ENCODE measurements around the gene SRGN.

Gene SRGN

GRCh38 chr10:69100136-69100872 is 12.4 kb downstream of the SRGN start:
- peaks cover 2% of the 10 kb centered on the region; the same call in 1 of the 2 replicates for H3K36me3 ChIP-seq (replicated peaks; ENCODE audit: insufficient read depth, low read length)
- H3K27me3 ChIP-seq (replicated peaks; ENCODE audit: insufficient read depth, low read length), result no peaks in the 10 kb centered on the region
- no peaks in the 10 kb centered on the region for H3K4me1 ChIP-seq (ENCODE audit: low read length)
- no peak overlapping the region for H3K9ac ChIP-seq (ENCODE audit: low read length)
- H3K4me3 ChIP-seq (ENCODE audit: low read length), result no peak overlapping the region
- H2AFZ ChIP-seq (ENCODE audit: low read length), result no peak overlapping the region
- no peak overlapping the region for H3K4me2 ChIP-seq (ENCODE audit: low read depth, low read length)
- H3K9me2 ChIP-seq (replicated peaks; ENCODE audit: insufficient read depth, low read length), result no peaks in the 10 kb centered on the region
- peaks cover 73% of the 10 kb centered on the region for H3K79me2 ChIP-seq (ENCODE audit: low read length)
- H3K27ac ChIP-seq (ENCODE audit: low read length), result no peak overlapping the region
- H3K9me3 ChIP-seq (replicated peaks; ENCODE audit: insufficient read depth, low read length), result no peaks in the 10 kb centered on the region
- TF ChIP-seq EZH2 (optimal IDR thresholded peaks at IDR 0.05; ENCODE audit: low read depth, low read length) (no peak), CTCF (IDR thresholded peaks at IDR 0.05; ENCODE audit: low read length) (no peak), EZH2phosphoT487 (IDR thresholded peaks at IDR 0.05; ENCODE audit: low read length) (no peak)
- DNase-seq, result no peak
- peaks cover 26% of the 10 kb centered on the region for H4K20me1 ChIP-seq (ENCODE audit: insufficient read depth, low read length)
- peaks cover 5% of the 10 kb centered on the region; the same call in 1 of the 2 replicates for H3F3A ChIP-seq (ENCODE audit: insufficient read depth, low read length)

GRCh38 chr10:69101451-69102095 is 13.7 kb downstream of the SRGN start:
- DNase-seq, result no peak
- H3K79me2 ChIP-seq (ENCODE audit: low read length), result peaks cover 60% of the 10 kb centered on the region
- H3K4me2 ChIP-seq (ENCODE audit: low read depth, low read length), result no peak overlapping the region

GRCh38 chr10:69102440-69102839 is 14.5 kb downstream of the SRGN start:
- peaks cover 54% of the 10 kb centered on the region for H3K79me2 ChIP-seq (ENCODE audit: low read length)
- peaks cover 17% of the 10 kb centered on the region for H4K20me1 ChIP-seq (ENCODE audit: insufficient read depth, low read length)
- no peaks in the 10 kb centered on the region for H3K27me3 ChIP-seq (replicated peaks; ENCODE audit: insufficient read depth, low read length)
- no peak overlapping the region for H2AFZ ChIP-seq (ENCODE audit: low read length)
- H3K9ac ChIP-seq (ENCODE audit: low read length), result no peak overlapping the region
- no peak for DNase-seq
- H3K9me3 ChIP-seq (replicated peaks; ENCODE audit: insufficient read depth, low read length), result no peaks in the 10 kb centered on the region
- no peak overlapping the region for H3K4me3 ChIP-seq (ENCODE audit: low read length)
- no peak overlapping the region for H3K4me2 ChIP-seq (ENCODE audit: low read depth, low read length)
- H3K36me3 ChIP-seq (replicated peaks; ENCODE audit: insufficient read depth, low read length), result peaks cover 2% of the 10 kb centered on the region; the same call in 1 of the 2 replicates
- H3F3A ChIP-seq (ENCODE audit: insufficient read depth, low read length), result no peaks in the 10 kb centered on the region; the same call in 1 of the 2 replicates
- no peak overlapping the region for H3K27ac ChIP-seq (ENCODE audit: low read length)
- no peak for TF ChIP-seq CTCF (IDR thresholded peaks at IDR 0.05; ENCODE audit: low read length)
- TF ChIP-seq EZH2phosphoT487 (IDR thresholded peaks at IDR 0.05; ENCODE audit: low read length), result no peak
- no peak for TF ChIP-seq EZH2 (optimal IDR thresholded peaks at IDR 0.05; ENCODE audit: low read depth, low read length)
- no peaks in the 10 kb centered on the region for H3K9me2 ChIP-seq (replicated peaks; ENCODE audit: insufficient read depth, low read length)
- H3K4me1 ChIP-seq (ENCODE audit: low read length), result no peaks in the 10 kb centered on the region

More at GRCh38 chr10:69101451-69102095, 13.7 kb downstream of the SRGN start:
- Histone ChIP-seq H3K4me1 (ENCODE audit: low read length) (no peaks in the 10 kb centered on the region), H3K36me3 (replicated peaks; ENCODE audit: insufficient read depth, low read length) (peaks cover 2% of the 10 kb centered on the region; the same call in 1 of the 2 replicates), H3K27ac (ENCODE audit: low read length) (no peak overlapping the region), H3K9me3 (replicated peaks; ENCODE audit: insufficient read depth, low read length) (no peaks in the 10 kb centered on the region), H3K4me3 (ENCODE audit: low read length) (no peak overlapping the region), H3K9me2 (replicated peaks; ENCODE audit: insufficient read depth, low read length) (no peaks in the 10 kb centered on the region), H3F3A (ENCODE audit: insufficient read depth, low read length) (no peaks in the 10 kb centered on the region; the same call in 1 of the 2 replicates), H4K20me1 (ENCODE audit: insufficient read depth, low read length) (peaks cover 18% of the 10 kb centered on the region), H3K9ac (ENCODE audit: low read length) (no peak overlapping the region), H3K27me3 (replicated peaks; ENCODE audit: insufficient read depth, low read length) (no peaks in the 10 kb centered on the region), H2AFZ (ENCODE audit: low read length) (no peak overlapping the region)
- no peak for TF ChIP-seq CTCF (IDR thresholded peaks at IDR 0.05; ENCODE audit: low read length)
- TF ChIP-seq EZH2phosphoT487 (IDR thresholded peaks at IDR 0.05; ENCODE audit: low read length), result no peak
- no peak for TF ChIP-seq EZH2 (optimal IDR thresholded peaks at IDR 0.05; ENCODE audit: low read depth, low read length)
